Stimulated activated CD4-positive, alpha-beta T cell treated with anti-CD3 and anti-CD28 coated beads, Interleukin-15, amount 100 ng/mL, for 1 hour (primary cell): ENCODE measurements around the gene SPON1.
"Not testable (repeated sequence)": the region's sequence is repeated elsewhere in the genome, so short reads cannot be mapped to it uniquely, and the experiment has no call there.

Experiments used
- DNase-seq, 2 donors: peaks; one replicate each; pipeline ENCODE4 v3.0.0-alpha.2; 2020; ENCODE audit warnings: low read depth in 1 of 2, low spot score in 1 of 2

SPON1 gene

DNA sequence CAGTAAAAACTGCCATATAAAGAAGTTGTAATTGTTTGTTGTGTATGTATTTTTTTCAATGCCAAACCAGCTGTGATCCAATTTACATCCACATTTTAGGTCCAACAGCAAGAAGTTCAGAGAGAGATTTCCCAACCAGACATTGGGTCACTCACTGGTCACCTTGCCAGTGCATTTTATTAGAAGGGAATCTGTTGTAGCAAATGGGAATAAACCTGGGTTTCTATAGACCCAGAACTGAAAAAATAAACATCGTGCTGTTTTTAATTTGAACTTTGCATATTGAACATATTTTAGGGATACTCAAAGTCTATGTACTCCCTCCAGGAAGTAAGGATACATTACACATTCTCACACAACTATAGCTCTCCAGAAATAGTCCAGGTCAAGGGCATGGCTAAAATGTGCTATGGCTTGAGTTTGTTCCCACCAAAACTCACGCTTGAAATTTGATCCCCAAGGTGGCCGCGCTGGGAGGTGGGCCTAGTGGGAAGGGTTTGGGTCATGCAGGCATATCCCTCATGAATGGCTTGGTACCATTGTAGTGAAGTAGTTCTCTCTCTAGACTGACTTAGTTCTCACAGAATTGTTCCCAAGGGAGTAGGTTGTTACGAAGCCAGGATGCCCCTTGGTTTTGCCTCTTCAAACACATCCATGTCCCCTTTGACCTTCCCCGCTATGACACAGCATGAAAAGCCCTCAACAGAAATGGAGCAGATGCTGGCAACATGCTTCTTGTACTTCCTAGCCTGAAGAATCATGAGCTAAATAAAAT is 305.5 kb downstream of the SPON1 start:
- no peak for DNase-seq

DNA sequence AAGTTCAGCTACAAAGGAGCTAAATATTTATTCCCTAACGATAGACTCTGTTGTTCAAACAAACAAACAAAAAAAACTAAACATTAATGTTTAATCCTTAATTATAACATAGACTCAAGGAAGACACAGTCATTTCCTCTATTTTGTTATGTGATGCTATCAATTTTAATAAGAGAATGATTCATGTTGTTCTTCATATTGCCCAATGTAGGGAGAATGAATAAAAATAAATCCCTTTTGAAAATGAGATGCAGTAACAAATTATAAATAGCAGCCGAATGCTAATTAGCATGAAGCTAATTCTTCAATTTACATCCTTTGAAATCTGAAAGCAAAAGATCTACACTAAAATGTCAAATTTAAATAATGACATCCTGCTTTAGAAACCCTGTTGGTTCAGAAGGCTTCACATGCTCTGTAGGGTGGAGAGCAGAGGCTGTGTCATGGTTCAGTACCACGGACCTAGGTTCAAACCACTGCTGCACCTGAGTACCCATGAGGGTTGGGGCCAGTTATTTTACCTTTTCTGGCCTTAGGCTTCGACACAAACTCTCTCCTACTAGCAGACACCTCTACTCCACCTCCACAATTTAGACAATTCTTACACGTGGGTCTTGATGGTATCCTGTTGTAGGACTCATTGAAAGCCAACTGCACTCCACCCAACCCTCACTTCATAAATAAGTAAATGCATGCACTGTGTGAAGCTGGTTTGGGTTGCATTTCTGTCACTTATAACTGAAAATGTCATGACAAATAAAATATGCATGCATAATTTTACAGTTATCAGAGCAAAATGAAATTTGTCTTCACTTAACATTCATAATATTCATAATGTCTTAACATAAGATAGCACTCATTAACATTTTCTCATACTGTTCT is 307.4 kb downstream of the SPON1 start:
- DNase-seq, result no peak

DNA sequence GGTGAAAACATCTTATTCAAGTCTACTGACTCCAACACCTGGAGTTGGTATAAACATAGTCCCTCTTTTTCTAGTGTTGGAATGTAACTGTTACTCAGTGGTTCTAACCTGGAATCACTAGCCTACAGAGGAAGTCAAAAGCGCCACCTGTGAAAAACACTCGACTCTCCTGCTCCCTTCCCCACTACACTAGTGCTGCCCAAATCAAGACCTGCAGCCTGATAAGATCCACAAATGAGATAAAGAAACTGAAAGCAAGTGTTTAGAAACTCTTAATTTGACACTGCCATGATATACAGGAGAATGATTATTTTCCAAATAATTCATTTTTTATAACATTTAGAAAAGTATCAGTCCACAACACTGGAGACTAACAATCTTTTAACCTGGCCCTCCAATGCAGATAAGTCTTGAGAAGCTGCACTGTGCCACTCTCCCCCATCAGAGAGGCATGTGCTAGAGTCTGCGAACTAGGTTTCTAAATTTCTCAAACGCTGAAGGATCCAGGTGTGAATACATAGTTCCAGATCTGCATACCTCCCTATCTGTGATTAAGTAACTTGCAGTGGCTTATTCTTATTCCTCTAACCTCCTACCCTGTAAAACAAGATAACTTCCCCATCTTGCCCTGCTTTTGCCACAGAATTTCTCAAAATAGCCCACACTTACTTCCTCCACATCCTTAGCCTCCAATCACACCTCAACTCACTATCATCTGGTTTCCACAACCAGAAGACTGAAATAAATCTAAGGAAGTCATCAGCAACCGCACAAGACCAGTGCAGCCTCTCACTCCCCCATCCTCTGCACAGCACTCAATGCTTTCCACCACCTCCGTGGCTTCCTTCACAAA is 308.4 kb downstream of the SPON1 start:
- DNase-seq, result no peak

DNA sequence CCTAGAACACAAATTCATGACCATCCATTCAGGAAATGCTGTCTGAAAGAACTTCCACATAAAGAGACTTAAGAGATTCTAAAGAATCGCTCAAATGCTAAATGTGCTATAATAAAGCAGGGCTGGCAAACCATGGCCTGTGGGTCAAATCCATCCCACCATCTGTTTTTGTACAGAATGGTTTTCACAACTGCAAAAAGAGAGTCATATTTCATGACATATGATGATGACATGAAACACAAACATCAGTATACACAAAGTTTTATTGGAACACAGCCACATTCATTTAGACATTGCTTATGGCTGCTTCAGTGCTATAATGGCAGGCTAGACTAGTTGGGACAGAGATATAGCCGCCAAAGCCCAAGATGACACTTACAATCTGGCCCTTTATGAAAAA is 311.4 kb downstream of the SPON1 start:
- DNase-seq, result no peak

DNA sequence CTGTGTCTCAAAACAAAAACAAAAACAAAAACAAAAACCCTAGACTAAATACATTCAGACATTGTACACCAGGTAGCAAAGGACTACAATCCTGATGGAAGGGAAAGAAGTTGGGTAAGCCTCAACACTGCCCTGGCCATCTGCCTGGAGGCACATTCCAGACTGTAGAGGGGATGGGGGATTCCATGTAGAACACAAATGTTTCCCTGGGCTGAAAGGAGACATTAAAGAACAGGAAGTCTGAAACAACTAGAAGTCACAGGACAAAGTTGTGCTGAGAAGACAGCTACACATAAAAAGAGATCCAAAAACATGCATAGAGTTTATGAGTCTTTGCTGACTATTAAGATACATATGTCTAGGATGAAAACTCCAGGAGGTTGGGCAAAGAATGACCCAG is 312.6 kb downstream of the SPON1 start:
- no peak for DNase-seq

DNA sequence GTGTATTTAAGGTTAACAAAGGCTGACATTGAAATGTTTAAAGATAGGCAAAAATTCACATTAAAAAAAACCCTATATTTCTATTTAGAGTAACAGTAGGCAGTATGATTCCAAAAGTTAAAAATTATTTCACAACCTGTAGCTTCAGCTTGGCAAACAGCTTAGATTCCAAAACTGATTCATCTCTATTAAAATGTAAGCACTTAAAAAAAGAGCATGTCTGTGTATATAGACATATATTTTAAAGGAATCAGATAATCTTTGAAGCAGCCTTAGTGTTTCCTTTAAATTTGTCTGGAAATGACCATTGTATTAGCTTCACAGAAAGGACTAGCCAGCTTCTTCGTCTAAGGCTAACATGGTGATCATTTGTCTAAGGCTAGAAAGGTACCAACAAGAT is 316.3 kb downstream of the SPON1 start:
- DNase-seq, result not testable (repeated sequence)

DNA sequence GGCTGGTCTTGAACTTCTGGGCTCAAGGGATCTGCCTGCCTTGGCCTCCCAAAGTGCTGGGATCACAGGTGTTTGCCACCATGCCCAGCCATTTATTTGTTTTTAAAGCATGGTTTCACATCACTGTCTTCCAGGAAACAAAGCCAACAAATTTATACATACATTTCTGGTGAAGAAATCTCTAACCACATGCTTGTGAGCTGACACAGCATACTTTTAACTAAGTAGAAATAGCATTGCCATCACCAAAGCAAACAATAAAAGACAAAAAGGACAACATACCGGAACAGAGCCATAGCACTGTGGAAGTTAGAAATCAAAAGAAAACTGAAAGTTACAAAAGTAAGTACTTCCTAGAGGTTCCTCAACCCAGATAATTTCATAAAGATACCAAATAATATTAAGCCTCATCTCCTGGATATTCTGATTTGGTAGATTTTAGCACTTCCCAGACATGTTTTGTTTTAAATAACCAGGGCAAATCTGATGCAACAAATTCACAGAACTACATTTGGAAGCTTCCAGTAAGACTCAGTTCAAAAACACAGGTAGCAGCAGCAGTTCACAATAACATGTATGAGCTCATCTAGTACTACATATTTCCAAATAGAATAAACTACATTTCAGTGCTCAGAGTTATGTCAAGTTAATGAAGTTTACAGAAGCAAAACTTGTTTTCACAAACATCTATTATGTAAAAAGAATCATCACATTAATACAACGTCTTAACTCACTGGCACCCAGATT is 325.8 kb downstream of the SPON1 start:
- no peak for DNase-seq

DNA sequence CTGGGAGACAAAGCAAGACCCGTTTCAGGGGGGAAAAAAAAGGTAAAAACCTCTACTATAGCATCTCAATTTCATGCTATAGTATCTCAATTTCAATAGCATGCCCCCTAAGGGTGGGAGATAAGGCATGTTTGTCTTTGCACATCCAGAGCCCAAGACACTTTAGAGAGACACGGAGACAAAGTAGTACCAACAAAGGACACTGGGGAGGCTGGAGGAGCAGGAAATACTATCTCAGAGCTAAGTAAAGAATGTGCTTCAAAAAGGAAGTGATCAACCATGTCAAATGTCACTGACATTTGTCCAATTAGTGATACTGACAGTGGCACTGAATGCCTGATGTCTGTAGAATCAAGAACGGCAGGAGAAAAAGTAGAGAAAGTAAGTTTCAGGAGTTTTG is 327.9 kb downstream of the SPON1 start:
- no peak for DNase-seq

DNA sequence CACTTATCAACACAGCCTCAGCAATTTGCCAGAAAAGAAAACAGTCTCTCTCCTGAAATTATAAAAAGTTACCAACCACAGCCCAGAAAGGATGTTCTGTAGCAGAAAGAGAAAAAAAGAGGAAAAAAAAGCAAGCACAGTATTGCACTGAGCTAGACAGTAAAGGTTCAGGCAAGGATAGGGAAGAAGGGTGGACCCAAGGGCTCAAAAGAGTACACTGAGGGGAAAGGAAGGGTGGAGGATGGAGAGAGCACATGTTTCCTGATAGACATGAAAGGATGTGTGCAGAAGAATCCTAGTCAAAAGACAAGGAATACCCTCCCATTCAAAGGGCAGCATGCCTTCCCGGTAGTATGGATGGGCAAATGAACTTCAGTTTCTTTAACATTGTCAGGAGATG is 337.4 kb downstream of the SPON1 start:
- no peak for DNase-seq

DNA sequence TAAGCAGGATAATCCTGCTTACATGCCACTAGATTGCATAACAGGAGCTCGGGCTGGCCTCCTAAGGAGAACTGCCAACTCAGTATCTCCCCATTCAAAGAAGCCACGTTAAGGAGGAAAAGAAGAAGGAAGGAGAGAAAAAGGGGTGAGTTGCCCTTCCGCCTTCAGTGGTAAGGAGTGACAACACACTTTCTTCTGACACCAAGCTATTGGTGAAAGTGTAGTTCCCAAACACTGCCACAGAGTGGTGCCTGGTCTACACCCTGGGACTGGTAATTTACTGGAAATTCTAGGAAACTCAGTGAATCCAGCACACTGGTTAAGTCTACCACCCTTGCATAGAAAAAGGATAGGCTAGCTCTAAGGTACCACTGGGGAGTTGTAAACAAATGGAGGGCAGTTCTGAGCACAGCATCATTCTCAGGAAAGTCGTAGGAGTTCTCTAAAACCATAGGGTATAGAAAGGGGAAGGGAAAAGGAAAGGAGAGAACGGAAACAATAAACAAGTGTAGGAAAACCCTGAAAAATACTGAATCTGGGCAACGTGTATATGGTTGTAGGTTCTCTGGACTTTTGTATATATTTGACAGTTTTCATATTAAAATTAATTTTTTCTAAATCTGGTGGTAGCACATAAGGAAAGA is 338.3 kb downstream of the SPON1 start:
- DNase-seq, result no peak

DNA sequence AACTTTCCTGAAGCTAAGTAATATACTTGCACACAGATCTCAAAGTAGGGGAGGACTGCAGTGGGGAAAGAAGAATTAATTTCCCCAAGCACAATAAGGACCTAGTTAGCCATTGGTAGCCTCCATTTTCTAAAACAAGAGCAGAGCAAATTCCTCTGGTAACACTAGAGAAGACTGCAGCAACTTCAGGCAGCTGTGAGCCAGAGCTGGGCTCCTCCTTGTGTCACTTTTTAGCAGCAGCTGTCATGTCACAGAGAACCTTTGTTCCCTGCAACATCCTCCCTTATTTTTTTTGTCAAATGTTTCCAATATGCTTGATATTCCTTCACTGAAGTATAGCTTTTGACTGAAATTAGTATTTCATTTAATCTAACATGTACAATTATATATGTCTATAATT is 342.1 kb downstream of the SPON1 start:
- no peak for DNase-seq

DNA sequence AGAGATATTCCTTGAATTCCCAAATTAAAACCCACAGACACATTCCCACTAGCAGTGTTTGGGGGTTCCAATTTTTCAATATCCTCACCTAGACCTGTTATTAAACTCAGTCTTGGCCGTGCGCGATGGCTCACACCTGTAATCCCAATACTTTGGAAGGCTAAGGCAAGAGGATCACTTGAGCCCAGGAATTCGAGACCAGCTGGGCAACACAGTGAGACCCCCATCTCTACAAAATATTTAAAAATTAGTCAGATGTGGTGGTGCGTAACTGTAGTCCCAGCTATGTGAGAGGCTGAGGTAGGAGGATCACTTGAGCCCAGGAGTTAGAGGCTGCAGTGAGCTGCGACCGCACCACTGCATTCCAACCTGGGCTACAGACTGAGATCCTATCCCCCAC is 343.1 kb downstream of the SPON1 start:
- no peak for DNase-seq

DNA sequence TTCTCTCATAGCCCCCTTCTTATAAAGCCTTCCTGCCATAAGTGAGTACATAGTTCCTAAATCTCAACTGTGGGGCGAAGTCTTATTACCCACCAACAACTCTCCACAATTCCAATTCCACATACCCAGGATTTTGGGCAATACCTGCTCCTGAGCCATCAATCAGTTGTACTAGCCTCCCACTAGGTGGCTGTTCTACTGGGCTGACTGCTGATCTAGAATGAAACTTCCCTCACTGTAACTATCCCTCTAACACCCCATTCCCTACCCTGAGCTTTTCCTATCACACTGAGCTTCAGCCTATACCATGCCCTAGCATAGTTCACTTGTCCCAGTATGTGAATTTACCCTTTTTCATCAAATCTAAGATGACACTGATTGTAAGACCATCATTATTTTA is 344.0 kb downstream of the SPON1 start:
- DNase-seq, result no peak

DNA sequence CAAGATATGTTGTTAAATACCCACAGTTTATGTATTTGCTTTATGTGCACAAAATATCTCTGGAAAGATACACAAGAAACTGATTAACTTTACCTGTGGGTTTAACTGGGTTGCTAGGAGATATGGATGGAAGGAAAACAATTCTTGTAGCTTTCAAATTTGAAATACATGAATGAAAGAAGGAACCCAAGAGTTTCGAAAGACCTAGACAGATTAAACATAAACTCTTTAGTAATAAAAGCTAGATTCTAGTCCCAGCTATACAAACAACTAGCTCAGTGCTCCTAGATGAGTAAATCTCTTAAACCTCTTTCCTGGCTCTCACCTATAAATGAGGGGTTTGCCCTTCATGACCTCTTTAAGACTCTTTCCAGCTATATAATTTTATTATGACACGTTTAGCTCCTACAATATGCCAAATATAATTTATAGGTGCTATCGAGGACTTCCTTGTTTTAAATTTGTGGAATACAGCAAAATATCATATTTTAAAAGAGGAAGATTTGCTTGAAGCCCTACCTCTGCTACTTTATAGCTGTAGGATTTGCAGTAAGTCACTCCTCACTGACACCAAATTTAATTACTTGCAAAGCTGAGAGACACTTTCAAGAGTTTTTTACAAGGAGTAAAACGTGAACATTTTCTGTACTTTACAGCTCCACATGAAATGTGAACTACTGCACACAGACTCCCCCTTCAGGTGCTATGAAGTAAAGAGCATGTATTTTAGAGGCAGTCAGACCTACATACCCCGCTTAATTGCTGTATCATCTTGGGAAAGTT is 345.8 kb downstream of the SPON1 start:
- no peak for DNase-seq

DNA sequence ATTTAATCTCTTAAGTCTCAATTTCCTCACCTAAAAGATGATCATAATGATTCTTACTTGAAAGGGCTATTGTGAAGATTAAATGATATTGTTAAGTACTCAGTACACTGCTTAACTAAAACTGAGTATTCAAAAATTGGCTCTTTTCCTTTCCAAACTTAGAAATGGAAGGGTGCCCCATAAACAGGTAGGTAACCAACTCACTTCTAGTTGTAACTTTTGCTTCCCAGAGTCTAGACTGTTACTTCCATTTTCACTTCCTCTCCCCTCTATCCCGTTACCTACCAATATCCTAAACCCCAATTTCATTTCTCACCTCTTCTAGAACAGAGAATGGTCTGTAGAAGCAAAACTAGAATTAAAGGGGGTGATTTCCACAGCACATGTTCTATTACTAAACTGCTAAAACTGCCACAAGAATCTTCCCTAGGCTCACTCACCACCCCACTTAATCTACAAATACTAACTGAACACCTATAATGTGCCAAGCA is 346.4 kb downstream of the SPON1 start:
- DNase-seq, result no peak

DNA sequence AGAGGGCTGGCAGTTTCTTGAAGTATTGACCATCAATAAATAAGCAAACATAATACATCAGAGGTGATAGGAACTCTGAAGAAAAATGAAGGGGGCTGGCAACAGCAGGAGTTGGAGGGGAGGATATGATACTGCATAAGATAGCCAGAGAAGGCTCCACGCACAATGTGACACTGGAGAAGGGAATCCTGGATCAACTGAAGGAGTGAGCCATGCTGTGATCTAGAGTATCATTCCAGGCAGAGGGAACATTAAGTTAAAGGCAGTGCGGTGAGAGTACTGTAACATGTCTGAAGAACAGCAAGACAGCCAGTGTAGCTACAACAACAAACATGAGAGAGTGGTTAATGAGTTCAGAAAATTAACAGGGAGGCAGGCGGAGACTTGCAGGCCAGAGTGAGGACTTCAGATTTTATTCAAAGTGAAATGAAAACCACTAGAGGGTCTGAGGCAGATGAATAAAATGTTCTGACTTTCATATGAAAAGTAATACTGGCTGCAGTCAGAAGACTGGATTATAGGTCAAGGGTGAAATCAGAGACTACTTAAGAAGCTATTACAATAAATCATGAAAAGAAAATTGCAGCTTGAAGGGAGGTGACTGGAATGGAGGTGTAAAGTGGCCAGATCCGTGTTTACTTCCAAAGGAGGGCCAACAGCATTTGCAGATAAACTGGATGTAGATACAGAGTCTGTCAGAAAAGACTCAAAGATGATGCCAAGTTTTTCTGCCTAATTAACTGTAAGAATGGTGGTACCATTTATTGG is 347.1 kb downstream of the SPON1 start:
- no peak for DNase-seq

DNA sequence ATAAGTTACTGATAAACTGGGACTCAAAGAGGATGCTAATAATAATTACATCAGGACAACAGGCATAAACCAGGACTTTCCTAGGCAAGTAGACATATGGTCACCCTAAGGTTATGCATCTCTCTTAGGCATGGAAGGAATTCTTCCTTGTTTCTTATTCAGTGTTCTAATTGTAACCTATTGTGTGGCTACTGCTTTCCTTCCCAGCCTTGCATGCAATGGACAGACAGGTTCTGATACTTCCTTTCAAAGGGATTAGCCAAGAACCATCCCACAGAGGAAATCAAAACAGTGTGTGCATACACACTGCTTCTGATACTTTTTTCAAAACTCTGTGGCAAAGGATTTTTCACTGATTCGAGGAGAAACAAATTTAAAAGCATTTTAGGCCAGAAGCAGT is 348.2 kb downstream of the SPON1 start:
- DNase-seq, result no peak

DNA sequence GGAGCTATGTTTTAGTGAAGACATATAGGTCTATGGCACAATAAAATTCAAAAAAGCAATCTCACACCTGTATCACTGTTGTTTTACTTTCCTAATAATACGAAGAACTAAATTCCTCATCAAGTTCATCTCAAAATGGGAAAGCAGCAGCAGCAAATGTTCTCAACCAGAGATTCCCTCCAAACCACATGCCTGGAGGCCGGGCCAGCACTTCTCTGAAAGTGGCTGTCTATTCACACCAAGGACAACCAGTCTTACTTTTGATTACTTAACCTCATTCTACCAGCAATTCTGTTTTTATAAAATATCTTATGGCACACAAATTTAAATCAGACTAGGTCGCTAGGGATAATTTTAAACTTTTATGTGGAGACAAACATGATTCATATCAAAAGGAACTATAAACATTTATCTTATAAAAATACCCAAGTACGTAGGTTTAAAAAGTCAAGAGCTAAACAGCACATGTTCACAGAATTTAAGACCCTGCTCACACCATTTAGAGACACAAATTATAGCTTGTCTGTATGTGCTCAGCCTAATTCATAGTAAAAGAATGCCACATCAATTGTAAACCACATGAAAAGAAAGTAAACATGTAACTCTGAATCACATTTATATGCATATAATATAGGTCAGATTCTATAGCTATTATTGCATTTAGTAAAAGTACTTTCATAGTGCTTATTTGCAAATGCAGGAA is 350.4 kb downstream of the SPON1 start:
- DNase-seq, result no peak
